GM19395 (cell line): ENCODE measurements around the gene RAD51D.
"Not testable (repeated sequence)": the region's sequence is repeated elsewhere in the genome, so short reads cannot be mapped to it uniquely, and the experiment has no call there.

Experiments
- ATAC-seq: cut with Tn5 transposase; IDR thresholded peaks from one replicate; pipeline ENCODE4 v1.9.1; 2021; ENCODE audit warnings: mild to moderate bottlenecking, moderate library complexity; ENCODE audit not compliant: unreplicated experiment

The RAD51D gene

GRCh38 chr17:35119370-35120165 lies at the start of gene RAD51D:
RAD51D (minus strand) TSS chr17:35119860; CDS start chr17:35119613, 247 bp downstream.
- peak; percentile 77 for ATAC-seq

- no peak for ATAC-seq
Observed at GRCh38 chr17:35167666-35168065, 48.0 kb upstream of the RAD51D start.

- no peak for ATAC-seq
Observed at GRCh38 chr17:35167046-35167445, 47.4 kb upstream of the RAD51D start.

- no peak for ATAC-seq
Observed at GRCh38 chr17:35166526-35166925, 46.9 kb upstream of the RAD51D start.

GRCh38 chr17:35164716-35165115 lies 45.1 kb upstream of the RAD51D start:
- no peak for ATAC-seq

GRCh38 chr17:35163886-35164285 lies 44.2 kb upstream of the RAD51D start:
- no peak for ATAC-seq

GRCh38 chr17:35162755-35163154 lies 43.1 kb upstream of the RAD51D start:
- no peak for ATAC-seq

GRCh38 chr17:35161281-35161761 lies 41.7 kb upstream of the RAD51D start:
- ATAC-seq, result no peak

GRCh38 chr17:35160354-35161201 lies 40.9 kb upstream of the RAD51D start:
- no peak for ATAC-seq

GRCh38 chr17:35159940-35160339 lies 40.3 kb upstream of the RAD51D start:
- no peak for ATAC-seq

GRCh38 chr17:35155246-35155645 lies 35.6 kb upstream of the RAD51D start:
- no peak for ATAC-seq

- no peak for ATAC-seq
Observed at GRCh38 chr17:35154196-35155165, 34.8 kb upstream of the RAD51D start.

- ATAC-seq, result no peak
Observed at GRCh38 chr17:35152421-35153140, 32.9 kb upstream of the RAD51D start.

- not testable (repeated sequence) for ATAC-seq
Observed at GRCh38 chr17:35151080-35151479, 31.4 kb upstream of the RAD51D start.

GRCh38 chr17:35149941-35150340 lies 30.3 kb upstream of the RAD51D start:
- ATAC-seq, result no peak

- ATAC-seq, result no peak
Observed at GRCh38 chr17:35148144-35148543, 28.5 kb upstream of the RAD51D start.

GRCh38 chr17:35147375-35147905 lies 27.8 kb upstream of the RAD51D start, which contains the start of gene UNC45B:
UNC45B (plus strand) TSS chr17:35147817; CDS start chr17:35148264, 447 bp downstream.
- ATAC-seq, result no peak

GRCh38 chr17:35146214-35146833 lies 26.7 kb upstream of the RAD51D start:
- ATAC-seq, result no peak

- ATAC-seq, result no peak
Observed at GRCh38 chr17:35144840-35145239, 25.2 kb upstream of the RAD51D start.
